H1 (cell line): ENCODE measurements around the gene IL1RAPL1. TPM values are rescaled to one million over a fixed set of nuclear protein-coding genes. Genes with fewer than 3 reads are reported as not detected.

Source experiments
- CTCF ChIA-PET: fragments of 300-600 bp; sonication (Branson Sonifier 250); formaldehyde crosslinking; loops from one replicate; lab custom pipeline; 2021; ENCODE audit not compliant: partially characterized antibody; lab: Charles Lee
- POLR2A ChIA-PET: fragments of 300-600 bp; sonication (Branson Sonifier 250); formaldehyde crosslinking; loops from one replicate; lab custom pipeline; 2021; ENCODE audit warnings: inconsistent platforms; ENCODE audit not compliant: partially characterized antibody; lab: Charles Lee
- DNase-seq, 2 experiments: peaks; one replicate each; pipeline versions ENCODE4 v3.0.0 to v3.0.0-alpha.2; 2010 to 2022; ENCODE audit warnings: low spot score in 2 of 2, low read depth in 1 of 2, mixed read lengths in 1 of 2
- FAIRE-seq: peaks from 2 replicates; lab custom pipeline; 2011; peaks lifted over from hg19 to GRCh38; lab: Jason Lieb, UNC
- H2AFZ ChIP-seq: 2 replicates; pipeline ENCODE4 v1.8.1; 2012; ENCODE audit warnings: low read length, inconsistent platforms
- H2AK5ac ChIP-seq: 2 replicates; pipeline ENCODE4 v1.6.1; 2013; ENCODE audit warnings: low read depth, low read length
- H2BK120ac ChIP-seq: replicated peaks from 2 replicates; pipeline ENCODE3; 2013; ENCODE audit warnings: low read depth, low read length, inconsistent platforms
- H2BK12ac ChIP-seq: 2 replicates; pipeline ENCODE4 v1.6.1; 2013; ENCODE audit warnings: low read depth, low read length
- H2BK15ac ChIP-seq: 2 replicates; pipeline ENCODE4 v1.6.1; 2013; ENCODE audit warnings: low read length
- H2BK20ac ChIP-seq: 2 replicates; pipeline ENCODE4 v1.6.1; 2013; ENCODE audit warnings: low read length
- H2BK5ac ChIP-seq: 2 replicates; pipeline ENCODE4 v1.6.1; 2013; ENCODE audit warnings: low read depth, low read length
- H3K14ac ChIP-seq: 2 replicates; pipeline ENCODE4 v1.6.1; 2013; ENCODE audit warnings: inconsistent platforms; ENCODE audit not compliant: insufficient read length
- H3K18ac ChIP-seq: 2 replicates; pipeline ENCODE4 v1.6.1; 2013; ENCODE audit warnings: low read length; ENCODE audit errors: extremely low read depth
- H3K23ac ChIP-seq: 2 replicates; pipeline ENCODE4 v1.6.1; 2013; ENCODE audit warnings: inconsistent platforms; ENCODE audit not compliant: insufficient read length
- H3K23me2 ChIP-seq: 2 replicates; pipeline ENCODE4 v1.6.1; 2013; ENCODE audit warnings: low read depth, low read length
- H3K27ac ChIP-seq: 2 replicates; pipeline ENCODE4 v1.6.1; 2011; ENCODE audit warnings: low read depth, low read length, inconsistent platforms
- H3K27me3 ChIP-seq, 4 experiments: replicated peaks in 1 of 4; 1 replicate in 1 of 4; 2 replicates in 3 of 4; pipeline versions ENCODE4 v1.6.1 to v1.8.1; 2011 to 2013; ENCODE audit warnings: low read length in 3 of 4, mild to moderate bottlenecking in 3 of 4, inconsistent platforms in 2 of 4, mixed read lengths in 2 of 4, moderate library complexity in 1 of 4; ENCODE audit not compliant: control insufficient read depth in 3 of 4, insufficient read depth in 3 of 4; ENCODE audit errors: extremely low read depth in 1 of 4
- H3K36me3 ChIP-seq, 4 experiments: 2 replicates each; pipeline versions ENCODE4 v1.6.1 to v1.8.1; 2011 to 2013; ENCODE audit warnings: mild to moderate bottlenecking in 4 of 4, low read length in 3 of 4, moderate library complexity in 2 of 4, control low read depth in 1 of 4, inconsistent platforms in 1 of 4; ENCODE audit not compliant: insufficient read depth in 4 of 4, control insufficient read depth in 2 of 4
- H3K4ac ChIP-seq: replicated peaks from 2 replicates; pipeline ENCODE3; 2013; ENCODE audit warnings: low read length, low read depth, mixed read lengths, inconsistent platforms; ENCODE audit not compliant: insufficient read length
- H3K4me1 ChIP-seq, 4 experiments: replicated peaks in 1 of 4; 1 replicate in 1 of 4; 2 replicates in 3 of 4; pipeline versions ENCODE4 v1.6.1 to v1.8.1; 2011 to 2013; ENCODE audit warnings: low read length in 3 of 4, inconsistent platforms in 2 of 4, mixed read lengths in 1 of 4; ENCODE audit not compliant: insufficient read depth in 4 of 4, control insufficient read depth in 3 of 4
- H3K4me2 ChIP-seq, 2 experiments: 2 replicates each; pipeline versions ENCODE4 v1.6.1 to v1.8.1; 2011 to 2013; ENCODE audit warnings: low read depth in 2 of 2, low read length in 2 of 2, control low read depth in 1 of 2, inconsistent platforms in 1 of 2, mild to moderate bottlenecking in 1 of 2; ENCODE audit not compliant: insufficient read depth in 1 of 2
- H3K4me3 ChIP-seq, 4 experiments: fragments of 200-600, 300-600 bp in 1 of 4; sonication (generic), shearing (Covaris generic), sonication (Bioruptor Twin) in 1 of 4; 2 replicates each; pipeline versions ENCODE4 v1.5.1 to v1.8.1; 2011 to 2016; ENCODE audit warnings: low read length in 4 of 4, low read depth in 3 of 4, control low read depth in 2 of 4, inconsistent platforms in 2 of 4, mild to moderate bottlenecking in 2 of 4, mixed read lengths in 1 of 4, moderate library complexity in 1 of 4; ENCODE audit not compliant: insufficient read depth in 2 of 4; ENCODE audit errors: extremely low read depth in 1 of 4
- H3K56ac ChIP-seq: replicated peaks from 2 replicates; pipeline ENCODE3; 2013; ENCODE audit warnings: low read depth, mild to moderate bottlenecking, mixed read lengths, low read length, inconsistent platforms; ENCODE audit not compliant: insufficient read length
- H3K79me1 ChIP-seq: 2 replicates; pipeline ENCODE4 v1.6.1; 2013; ENCODE audit warnings: low read depth, low read length, control low read depth
- H3K79me2 ChIP-seq, 2 experiments: 2 replicates each; pipeline versions ENCODE4 v1.6.1 to v1.8.1; 2012 to 2013; ENCODE audit warnings: low read length in 2 of 2, mild to moderate bottlenecking in 2 of 2, inconsistent platforms in 1 of 2; ENCODE audit not compliant: insufficient read depth in 2 of 2, control insufficient read depth in 1 of 2
- H3K9ac ChIP-seq, 4 experiments: replicated peaks in 1 of 4; 1 replicate in 1 of 4; 2 replicates in 3 of 4; pipeline versions ENCODE4 v1.6.1 to v1.8.1; 2011 to 2013; ENCODE audit warnings: low read depth in 3 of 4, low read length in 3 of 4, control low read depth in 2 of 4, mild to moderate bottlenecking in 2 of 4, moderate library complexity in 2 of 4, inconsistent platforms in 1 of 4; ENCODE audit errors: extremely low read depth in 1 of 4
- H3K9me3 ChIP-seq, 2 experiments: 2 replicates each; pipeline versions ENCODE4 v1.6.1 to v1.8.1; 2012 to 2013; ENCODE audit warnings: mild to moderate bottlenecking in 2 of 2, moderate library complexity in 2 of 2, control low read depth in 1 of 2, inconsistent platforms in 1 of 2, low read depth in 1 of 2, low read length in 1 of 2, mixed read lengths in 1 of 2; ENCODE audit not compliant: insufficient read depth in 2 of 2
- H4K20me1 ChIP-seq, 2 experiments: replicated peaks in 1 of 2; 2 replicates each; pipeline versions ENCODE3 to v1.8.1; 2011 to 2013; ENCODE audit warnings: inconsistent platforms in 2 of 2, low read length in 2 of 2, mild to moderate bottlenecking in 1 of 2; ENCODE audit not compliant: insufficient read depth in 2 of 2, control insufficient read depth in 1 of 2
- H4K5ac ChIP-seq: 2 replicates; pipeline ENCODE4 v1.6.1; 2013; ENCODE audit warnings: low read length, low read depth, mixed read lengths, inconsistent platforms; ENCODE audit not compliant: insufficient read length
- H4K8ac ChIP-seq: 2 replicates; pipeline ENCODE4 v1.8.0; 2013; ENCODE audit warnings: mild to moderate bottlenecking, moderate library complexity, low read length, inconsistent platforms; ENCODE audit not compliant: insufficient read depth; ENCODE audit errors: extremely low read depth
- H4K91ac ChIP-seq: replicated peaks from 2 replicates; pipeline ENCODE3; 2013; ENCODE audit warnings: low read length, mixed read lengths, inconsistent platforms; ENCODE audit not compliant: insufficient read length
- CHD2 ChIP-seq: IDR thresholded peaks from 2 replicates; pipeline ENCODE4 v1.6.1; 2012; ENCODE audit warnings: low read length, improper control_type of control experiment
- EZH2 ChIP-seq: fragments of 200-600 bp; sonication (generic); IDR thresholded peaks from 2 replicates; pipeline ENCODE4 v1.7.1; 2012; ENCODE audit warnings: low read depth, mild to moderate bottlenecking, moderate library complexity, low read length, inconsistent platforms; ENCODE audit not compliant: severe bottlenecking
- HDAC2 ChIP-seq, 2 experiments: fragments of 300-600 bp in 1 of 2; sonication (generic) in 1 of 2; IDR thresholded peaks; 2 replicates each; pipeline ENCODE4 v1.6.1; 2011 to 2012; ENCODE audit warnings: low read depth in 2 of 2, low read length in 2 of 2, mild to moderate bottlenecking in 2 of 2, moderate library complexity in 2 of 2, borderline replicate concordance in 1 of 2, inconsistent platforms in 1 of 2
- JUND ChIP-seq: IDR thresholded peaks from 2 replicates; pipeline ENCODE4 v1.6.1; 2011; ENCODE audit warnings: mild to moderate bottlenecking, improper control_type of control experiment, low read length
- MAFK ChIP-seq: IDR thresholded peaks from 2 replicates; pipeline ENCODE4 v1.6.1; 2012; ENCODE audit warnings: low read depth, mild to moderate bottlenecking, improper control_type of control experiment, low read length
- WGBS, 2 experiments: shearing (Covaris generic) in 1 of 2; methylation state at CpG; one replicate each; pipeline versions ENCODE4 v1.1.6 to v1.1.7; 2013 to 2015; ENCODE audit warnings: low lambda C conversion rate in 2 of 2, mixed read lengths in 2 of 2, inconsistent platforms in 1 of 2, low coverage in 1 of 2, missing lambda C conversion rate in 1 of 2; ENCODE audit not compliant: insufficient replicate concordance in 2 of 2, insufficient coverage in 1 of 2, insufficient read length in 1 of 2; ENCODE audit errors: extremely low coverage in 1 of 2, missing lambda C conversion rate in 1 of 2; 5-methylcytosine and 5-hydroxymethylcytosine counted together
- polyA plus RNA-seq, 7 experiments: library from polyadenylated mRNA; depleted of rRNA in 3 of 7; stranded (reverse) in 5 of 7; unstranded in 2 of 7; fragments of >200 nt in 5 of 7; fragments of 200-250 nt in 2 of 7; gene quantifications; 1 replicate in 5 of 7; 2 replicates in 1 of 7; 4 replicates in 1 of 7; pipeline versions ENCODE4 v1.2.1 to v1.2.3, GENCODE V29; 2011 to 2013; ENCODE audit warnings: missing spikeins in 2 of 7, mixed read lengths in 2 of 7
- total RNA-seq: library from RNA; stranded (reverse); fragmentation: NEBNext Ultra II Directional; extraction: Animal tissue kit (Norgen Biotek cat#: 25700); gene quantifications from 2 replicates; pipeline ENCODE4 v1.2.1, GENCODE V29; 2021

The IL1RAPL1 gene
- total and polyA plus RNA-seq, 2 of the 8 experiments (the other 6 are each of a cell fraction or from before 2014, with no cell fraction given) = 0.11 to 0.35 TPM

DNA sequence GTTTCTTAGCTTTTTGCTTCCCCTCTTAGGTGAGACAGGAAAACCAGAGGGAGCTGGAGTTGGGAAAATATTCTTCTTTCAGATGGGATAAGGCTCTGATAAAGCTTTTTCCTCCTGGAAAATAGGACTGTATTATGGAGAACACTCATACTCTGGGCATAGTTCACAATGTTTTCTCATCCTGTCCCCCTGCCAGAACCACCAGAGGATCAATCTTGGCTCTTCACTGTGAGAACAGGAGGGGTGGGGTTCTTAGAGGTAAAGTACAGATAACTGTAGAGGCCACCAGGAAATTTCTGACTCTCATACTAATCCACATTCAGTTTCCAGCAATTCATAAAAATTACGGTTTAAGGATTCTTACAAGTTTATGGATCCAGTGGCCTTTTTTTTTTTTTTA is 966.3 kb downstream of the IL1RAPL1 start:
- Histone ChIP-seq H2BK5ac (no peak overlapping the region), H2AFZ (no peak overlapping the region), H3K4me1 (no peaks in the 10 kb centered on the region), H3K36me3 (no peaks in the 10 kb centered on the region), H3K4me2 (no peak overlapping the region), H3K14ac (no peak overlapping the region), H2AK5ac (no peak overlapping the region), H4K8ac (no peak overlapping the region), H2BK120ac (no peak overlapping the region), H2BK12ac (no peak overlapping the region), H3K56ac (no peak overlapping the region), H2BK20ac (no peak overlapping the region), H3K9ac (no peak overlapping the region)
- DNase-seq = no peak
- CTCF ChIA-PET = no interaction called here
- TF ChIP-seq EZH2 = no peak
- TF ChIP-seq HDAC2 (IDR thresholded peaks at IDR 0.05; ENCODE audit: borderline replicate concordance in 1 of 2, low read depth in 2 of 2, low read length in 2 of 2) = no peak
- TF ChIP-seq MAFK = no peak
- TF ChIP-seq CHD2 = no peak
- TF ChIP-seq JUND = no peak
- TF ChIP-seq, all 59 proteins: peak for 0
- Histone ChIP-seq H4K5ac (no peak overlapping the region), H3K23ac (no peak overlapping the region), H3K79me1 (no peaks in the 10 kb centered on the region), H3K4me3 (no peak overlapping the region), H3K27ac (no peak overlapping the region), H4K91ac (no peak overlapping the region), H4K20me1 (no peaks in the 10 kb centered on the region), H3K27me3 (no peaks in the 10 kb centered on the region), H3K23me2 (no peaks in the 10 kb centered on the region), H3K9me3 (no peaks in the 10 kb centered on the region), H3K79me2 (no peaks in the 10 kb centered on the region), H2BK15ac (no peak overlapping the region), H3K4ac (no peak overlapping the region), H3K18ac (no peak overlapping the region)
- POLR2A ChIA-PET = no interaction called here
- no peak for FAIRE-seq
- no CpG with 5 or more reads among the region's 1 CpG for WGBS, 2 experiments
